HK-2 (cell line): ENCODE data around the gene PLEKHM3.

Experiments
- DNase-seq: peaks from one replicate; pipeline ENCODE4 v3.0.0-alpha.2; 2018; ENCODE audit not compliant: unreplicated experiment

PLEKHM3 gene

GRCh38 chr2:207993151-207993763 lies 32.1 kb downstream of the PLEKHM3 start:
- no peak for DNase-seq

DNA sequence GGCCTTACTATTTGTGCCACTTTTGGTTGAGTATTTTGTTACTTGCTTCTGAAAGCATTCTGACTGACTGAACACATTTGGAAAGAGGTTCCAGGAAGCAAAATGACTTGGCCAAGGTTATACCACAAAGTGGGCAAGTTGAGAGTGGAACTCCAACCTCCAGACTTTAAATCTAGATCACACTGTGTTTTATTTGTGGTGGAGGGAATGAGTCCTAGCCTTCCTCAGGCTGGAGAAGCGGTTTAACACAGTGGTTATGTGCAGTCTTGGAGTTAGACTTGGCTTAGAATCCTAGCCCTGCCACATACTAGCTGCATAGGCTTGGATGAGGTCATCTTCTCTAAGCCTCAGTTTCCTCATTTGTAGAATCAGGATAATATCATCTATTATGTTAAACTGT lies 33.4 kb downstream of the PLEKHM3 start:
- no peak for DNase-seq

DNA sequence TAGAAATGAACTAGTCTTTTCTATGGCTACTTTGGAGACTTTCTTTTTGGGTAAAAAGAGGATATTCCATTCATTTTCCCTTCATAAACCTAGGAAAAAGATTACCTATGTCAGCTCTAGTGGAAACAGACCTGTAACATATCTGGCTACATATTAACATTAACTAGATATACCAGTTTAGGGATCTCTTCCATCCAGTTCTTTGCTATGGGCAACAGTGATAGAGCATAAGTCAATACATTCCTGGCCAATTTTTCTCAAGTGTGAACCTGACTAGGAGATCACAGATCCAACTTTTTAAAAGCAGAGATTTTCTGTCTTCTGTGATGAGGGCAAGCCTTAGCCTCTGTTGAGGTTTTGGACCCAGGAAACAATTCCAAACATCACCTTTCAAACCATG lies 34.5 kb downstream of the PLEKHM3 start:
- DNase-seq: no peak

GRCh38 chr2:207988975-207989374 lies 36.4 kb downstream of the PLEKHM3 start:
- no peak for DNase-seq

GRCh38 chr2:207987025-207987716 lies 38.2 kb downstream of the PLEKHM3 start:
- no peak for DNase-seq

GRCh38 chr2:207984765-207985480 lies 40.4 kb downstream of the PLEKHM3 start:
- no peak for DNase-seq

DNA sequence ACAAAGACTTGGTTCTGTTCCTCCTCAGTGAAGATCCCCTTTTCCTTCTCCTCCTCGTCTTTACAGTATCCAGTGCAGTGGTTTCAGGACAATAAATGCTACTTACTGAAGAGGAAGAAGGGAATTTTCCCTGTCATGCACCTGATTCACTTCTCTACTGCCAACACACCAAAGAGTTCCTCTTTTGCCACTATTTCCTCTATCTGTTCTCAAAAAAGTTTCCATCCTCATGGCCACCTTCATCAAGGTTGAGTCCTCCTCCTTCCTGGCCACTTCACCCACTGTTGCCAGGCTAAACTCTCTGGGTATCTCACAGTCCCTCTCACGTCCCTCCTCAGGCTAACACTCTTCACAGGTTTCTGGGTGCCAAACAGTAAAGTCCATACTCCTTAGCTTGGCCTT lies 41.7 kb downstream of the PLEKHM3 start:
- DNase-seq: no peak

- no peak for DNase-seq
These were observed 47.0 kb downstream of the PLEKHM3 start for GRCh38 chr2:207978177-207978948.

- no peak for DNase-seq
These were observed 49.4 kb downstream of the PLEKHM3 start for GRCh38 chr2:207975921-207976320.

GRCh38 chr2:207974216-207974605 lies 51.1 kb downstream of the PLEKHM3 start:
- DNase-seq: no peak

DNA sequence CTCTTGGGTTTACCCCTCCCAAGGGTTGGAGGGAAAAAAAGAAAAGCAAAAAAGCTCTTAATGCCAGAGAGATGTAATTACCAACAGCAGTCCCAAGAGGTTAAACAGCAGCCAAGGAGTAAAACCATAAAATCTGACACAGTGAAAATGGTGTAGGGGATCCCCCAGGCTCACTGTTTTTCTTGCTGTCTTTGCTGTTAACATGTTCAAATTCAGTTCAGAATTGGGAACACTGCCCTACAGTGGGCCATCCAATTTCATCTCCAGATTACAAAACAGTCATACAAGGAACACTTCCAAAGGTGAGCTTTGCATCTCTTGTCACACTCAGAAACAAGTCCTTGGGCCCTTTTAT lies 54.5 kb downstream of the PLEKHM3 start:
- no peak for DNase-seq

GRCh38 chr2:207970147-207970825 lies 55.0 kb downstream of the PLEKHM3 start:
- no peak for DNase-seq

- DNase-seq: no peak
These were observed 56.1 kb downstream of the PLEKHM3 start for GRCh38 chr2:207969249-207969648.

DNA sequence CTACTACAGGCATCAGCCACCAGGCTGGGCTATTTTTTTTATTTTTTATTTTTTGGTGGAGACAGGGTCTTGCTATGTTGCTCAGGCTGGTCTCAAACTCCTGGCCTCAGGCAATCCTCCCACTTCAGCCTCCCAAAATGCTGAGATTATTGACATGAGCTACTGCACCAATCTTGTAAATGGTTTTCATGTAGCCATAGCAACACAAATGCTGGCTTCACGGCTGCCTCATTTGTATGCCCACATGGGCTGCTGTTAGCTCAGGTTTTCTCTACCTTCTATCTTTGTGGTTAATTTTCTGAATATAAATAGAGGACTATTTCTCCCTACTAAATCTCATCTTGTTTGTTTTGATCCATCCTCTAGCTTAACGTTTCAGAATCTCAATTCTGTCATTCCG lies 58.2 kb downstream of the PLEKHM3 start:
- no peak for DNase-seq

DNA sequence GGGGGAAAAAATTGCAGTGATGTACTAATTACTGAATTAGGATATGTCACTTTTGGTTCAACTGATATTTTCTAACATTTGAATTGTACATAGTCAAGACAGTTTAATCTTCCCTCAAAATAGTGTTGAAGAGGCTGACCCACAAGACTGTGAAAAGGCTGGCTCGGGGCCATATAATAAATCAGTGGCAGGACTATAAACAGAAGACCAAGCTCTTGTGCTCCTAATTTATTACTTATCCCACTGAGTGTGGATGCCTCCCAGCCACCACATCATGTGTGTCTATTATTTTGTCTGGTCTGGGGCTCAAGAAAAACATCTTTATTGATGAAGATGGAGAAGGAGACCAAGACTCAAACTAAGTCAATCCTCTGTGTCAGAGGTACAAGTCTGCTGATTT lies 64.4 kb downstream of the PLEKHM3 start:
- no peak for DNase-seq

DNA sequence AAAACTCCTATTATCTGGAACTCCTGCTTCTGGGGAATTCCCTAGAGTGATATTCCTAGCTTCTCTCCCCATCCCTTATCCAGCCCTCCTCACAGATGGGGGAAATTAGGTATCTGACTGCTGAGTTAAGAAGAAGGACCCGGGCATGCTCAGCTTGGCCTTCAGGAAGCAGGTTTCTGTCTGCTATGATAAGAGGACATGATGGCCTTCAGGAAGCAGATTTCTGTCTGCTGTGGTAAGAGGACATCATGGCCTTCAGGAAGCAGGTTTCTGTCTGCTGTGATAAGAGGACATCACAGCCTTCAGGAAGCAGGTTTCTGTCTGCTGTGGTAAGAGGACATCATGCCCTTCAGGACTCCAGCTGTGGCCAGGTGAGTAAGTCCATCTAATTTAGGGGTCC lies 65.2 kb downstream of the PLEKHM3 start:
- no peak for DNase-seq

DNA sequence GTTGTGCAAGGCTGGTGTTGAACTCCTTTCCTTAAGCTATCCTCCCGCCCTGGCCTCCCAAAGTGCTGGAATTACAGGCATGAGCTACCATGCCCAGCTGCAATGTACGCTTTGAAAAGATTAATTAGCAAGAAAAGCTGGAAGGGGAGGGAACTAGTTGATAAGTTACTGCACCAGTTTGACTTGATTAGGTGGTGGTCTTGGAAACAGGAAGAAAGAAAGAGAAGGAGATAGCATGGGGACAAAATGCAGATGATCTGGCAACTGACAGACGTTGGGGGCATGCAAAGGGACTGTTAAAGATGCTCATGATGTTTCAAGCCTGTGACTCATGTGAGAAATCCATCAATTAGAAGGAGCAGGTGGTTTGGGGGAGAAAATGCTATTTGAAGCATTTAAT lies 68.6 kb downstream of the PLEKHM3 start:
- DNase-seq: no peak

GRCh38 chr2:207955456-207955855 lies 69.9 kb downstream of the PLEKHM3 start:
- DNase-seq: no peak

DNA sequence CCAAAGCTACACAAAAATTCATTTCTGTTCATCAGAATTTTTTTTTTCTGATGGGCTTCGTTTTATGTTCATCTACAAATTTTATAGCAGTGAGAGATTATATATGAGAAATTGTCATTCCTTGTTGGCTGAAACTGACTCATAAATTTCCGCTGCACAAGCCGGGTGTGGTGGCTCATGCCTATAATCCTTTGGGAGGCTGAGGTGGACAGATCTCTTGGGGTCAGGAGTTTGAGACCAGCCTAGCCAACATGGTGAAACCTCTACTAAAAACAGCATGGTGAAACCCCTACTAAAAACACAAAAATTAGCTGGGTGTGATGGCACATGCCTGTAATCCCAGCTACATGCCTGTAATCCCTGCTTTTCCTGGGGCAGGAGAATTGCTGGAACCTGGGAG lies 72.0 kb downstream of the PLEKHM3 start:
- DNase-seq: no peak

DNA sequence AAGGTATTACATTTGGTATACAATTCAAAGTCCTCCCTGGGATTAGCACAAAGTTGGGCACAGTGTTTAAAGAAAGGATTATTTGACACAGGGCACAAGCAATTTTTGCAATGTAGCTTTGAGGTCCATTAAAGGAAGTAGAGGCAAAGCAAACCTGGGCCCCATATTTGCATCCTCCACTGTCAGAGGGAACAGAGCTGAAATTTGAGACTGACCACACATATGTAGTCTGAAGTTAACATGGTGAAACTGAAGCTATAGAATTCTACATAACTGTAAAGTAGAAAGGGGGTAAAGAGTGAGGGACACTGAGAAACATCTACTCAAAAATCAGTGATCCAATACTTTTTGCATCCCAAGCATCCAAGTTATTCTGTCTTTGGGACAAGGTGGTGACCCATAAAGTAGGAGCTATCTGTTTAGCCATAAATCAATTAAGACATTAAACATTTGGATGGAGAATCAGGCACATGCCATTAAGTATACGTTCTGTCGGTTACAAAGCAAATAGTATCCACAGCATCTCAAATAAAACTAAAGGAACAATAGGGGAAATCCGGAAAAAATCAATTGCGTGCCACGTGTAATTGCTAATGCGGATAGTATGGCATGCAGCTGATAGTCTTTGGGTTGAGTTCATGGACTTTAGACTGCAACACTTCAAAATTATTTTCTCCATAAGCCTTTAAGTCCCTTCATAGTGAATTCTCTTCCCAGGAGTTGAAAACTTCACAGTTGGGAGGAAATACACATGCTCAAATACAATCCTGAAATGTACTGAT lies 72.6 kb downstream of the PLEKHM3 start:
- DNase-seq: no peak
